Breast epithelium (tissue), 3 donors: ENCODE results near the gene LIF.

Experiments used
- CTCF ChIP-seq, 3 donors: fragments of 450-650 bp; IDR thresholded peaks; one replicate each; pipeline ENCODE4 v1.5.1; 2016 to 2017; ENCODE audit warnings: antibody characterized with exemption in 3 of 3, mild to moderate bottlenecking in 3 of 3, moderate library complexity in 3 of 3
- POLR2A ChIP-seq: fragments of 450-650 bp; IDR thresholded peaks from one replicate; pipeline ENCODE4 v1.6.1; 2016; ENCODE audit warnings: antibody characterized with exemption, mild to moderate bottlenecking, moderate library complexity
- POLR2AphosphoS5 ChIP-seq, 3 donors: sonication (generic); formaldehyde crosslinking; IDR thresholded peaks; one replicate each; pipeline ENCODE4 v1.6.1; 2017; ENCODE audit warnings: antibody characterized with exemption in 3 of 3

GRCh38 chr22:30265131-30265720, 18.7 kb upstream of the LIF start:
- TF ChIP-seq CTCF (IDR thresholded peaks at IDR 0.05) = no peak
- no peak for TF ChIP-seq POLR2A
- TF ChIP-seq POLR2AphosphoS5 (IDR thresholded peaks at IDR 0.05) = no peak
